Mucosa of descending colon (tissue), 3 donors: Measurements from ENCODE around the gene TBC1D1. TPM values are rescaled to one million over a fixed set of nuclear protein-coding genes. Genes with fewer than 3 reads are reported as not detected.
"Not testable (repeated sequence)": the region's sequence is repeated elsewhere in the genome, so short reads cannot be mapped to it uniquely, and the experiment has no call there.

Experiments
- ATAC-seq: fragments of 200-7000 bp; cut with Tn5 transposase; one replicate; pipeline ENCODE4 v1.9.1; 2020; ENCODE audit warnings: mild to moderate bottlenecking, moderate library complexity
- DNase-seq, 3 donors: peaks; one replicate each; pipeline ENCODE4 v3.0.0-alpha.2; 2020
- H3K36me3 ChIP-seq: fragments of 200-600 bp; one replicate; pipeline ENCODE4 v1.8.0; 2021; ENCODE audit warnings: low read depth, mild to moderate bottlenecking
- H3K4me1 ChIP-seq: fragments of 200-600 bp; one replicate; pipeline ENCODE4 v1.8.0; 2021; ENCODE audit warnings: low read depth, mild to moderate bottlenecking
- H3K4me3 ChIP-seq: fragments of 200-600 bp; one replicate; pipeline ENCODE4 v1.8.0; 2021; ENCODE audit warnings: mild to moderate bottlenecking
- H3K9me3 ChIP-seq: fragments of 200-600 bp; one replicate; pipeline ENCODE4 v1.8.0; 2021; ENCODE audit warnings: mild to moderate bottlenecking
- CTCF ChIP-seq: fragments of 200-600 bp; IDR thresholded peaks from one replicate; pipeline ENCODE4 v1.8.0; 2022; ENCODE audit warnings: antibody characterized with exemption, mild to moderate bottlenecking
- intact Hi-C, 2 donors: fragments of 100-400 bp; cut with DNase I in 1 of 2; cut with micrococcal nuclease in 1 of 2; formaldehyde crosslinking; loops; one replicate each; pipeline versions ENCODE4 v1.11.0 to v1.11.1; 2022; cut with DNase I, micrococcal nuclease
- total RNA-seq, 3 donors: library from RNA; stranded (reverse); fragmentation: NEBNext Ultra II Directional in 2 of 3; extraction: Animal tissue kit (Norgen Biotek cat#: 25700) in 2 of 3; gene quantifications; one replicate each; pipeline versions ENCODE4 v1.2.1 to v1.2.4, GENCODE V29; 2021 to 2023
- donor health status: DM: no; HTN: no; CAD: no; lungs with moderate emphysema.
- donor health status: DM: no; HTN: no; CAD: no.
- donor health status: DM: no; HTN: yes; CAD: no.

The TBC1D1 gene
- total RNA-seq, 3 donors from 2014 or later = 50.2 to 249 (median 71.6) TPM

GRCh38 chr4:38014421-38014852, 123.6 kb downstream of the TBC1D1 start:
- no peak for TF ChIP-seq CTCF
- Histone ChIP-seq H3K4me1 (peaks cover 8% of the 10 kb centered on the region), H3K9me3 (no peaks in the 10 kb centered on the region), H3K36me3 (no peaks in the 10 kb centered on the region), H3K4me3 (no peak overlapping the region)
- ATAC-seq (no peak), DNase-seq (no peak)
- intact Hi-C loops = no loop called here

- H3K4me1 ChIP-seq = peaks cover 8% of the 10 kb centered on the region
- no peaks in the 10 kb centered on the region for H3K9me3 ChIP-seq
- DNase-seq = no peak
- no peak for TF ChIP-seq CTCF
- intact Hi-C loops = no loop called here
- no peaks in the 10 kb centered on the region for H3K36me3 ChIP-seq
- ATAC-seq = no peak
- no peak overlapping the region for H3K4me3 ChIP-seq
Measured at GRCh38 chr4:38015886-38016515, 125.1 kb downstream of the TBC1D1 start.

- DNase-seq (no peak), ATAC-seq (no peak)
- Histone ChIP-seq H3K4me1 (peaks cover 3% of the 10 kb centered on the region), H3K4me3 (no peak overlapping the region), H3K36me3 (no peaks in the 10 kb centered on the region), H3K9me3 (no peaks in the 10 kb centered on the region)
- TF ChIP-seq CTCF = no peak
- intact Hi-C loops = no loop called here
Measured at GRCh38 chr4:38016698-38017097, 125.8 kb downstream of the TBC1D1 start.

GRCh38 chr4:38017609-38018008, 126.7 kb downstream of the TBC1D1 start:
- TF ChIP-seq CTCF = no peak
- intact Hi-C loops = no loop called here
- Histone ChIP-seq H3K36me3 (no peaks in the 10 kb centered on the region), H3K4me1 (no peaks in the 10 kb centered on the region), H3K9me3 (no peaks in the 10 kb centered on the region), H3K4me3 (no peak overlapping the region)
- ATAC-seq (no peak), DNase-seq (no peak)

- Histone ChIP-seq H3K4me1 (no peaks in the 10 kb centered on the region), H3K36me3 (no peaks in the 10 kb centered on the region), H3K4me3 (no peak overlapping the region), H3K9me3 (no peaks in the 10 kb centered on the region)
- ATAC-seq (no peak), DNase-seq (no peak)
- intact Hi-C loops = no loop called here
- no peak for TF ChIP-seq CTCF
Measured at GRCh38 chr4:38020386-38020785, 129.5 kb downstream of the TBC1D1 start.

GRCh38 chr4:38020961-38021360, 130.1 kb downstream of the TBC1D1 start:
- H3K4me1 ChIP-seq, ATAC-seq, H3K36me3 ChIP-seq, H3K4me3 ChIP-seq, H3K9me3 ChIP-seq, intact Hi-C loops, DNase-seq: not testable (repeated sequence)
